H1 (cell line): ENCODE data around the gene RGS8. TPM values are rescaled to one million over a fixed set of nuclear protein-coding genes. Genes with fewer than 3 reads are reported as not detected.

Experiments used
- CTCF ChIA-PET: fragments of 300-600 bp; sonication (Branson Sonifier 250); formaldehyde crosslinking; loops from one replicate; lab custom pipeline; 2021; ENCODE audit not compliant: partially characterized antibody; lab: Charles Lee
- POLR2A ChIA-PET: fragments of 300-600 bp; sonication (Branson Sonifier 250); formaldehyde crosslinking; loops from one replicate; lab custom pipeline; 2021; ENCODE audit warnings: inconsistent platforms; ENCODE audit not compliant: partially characterized antibody; lab: Charles Lee
- DNase-seq, 2 experiments: peaks; one replicate each; pipeline versions ENCODE4 v3.0.0 to v3.0.0-alpha.2; 2010 to 2022; ENCODE audit warnings: low spot score in 2 of 2, low read depth in 1 of 2, mixed read lengths in 1 of 2
- FAIRE-seq: peaks from 2 replicates; lab custom pipeline; 2011; peaks lifted over from hg19 to GRCh38; lab: Jason Lieb, UNC
- H2AFZ ChIP-seq: 2 replicates; pipeline ENCODE4 v1.8.1; 2012; ENCODE audit warnings: low read length, inconsistent platforms
- H2AK5ac ChIP-seq: 2 replicates; pipeline ENCODE4 v1.6.1; 2013; ENCODE audit warnings: low read depth, low read length
- H2BK120ac ChIP-seq: replicated peaks from 2 replicates; pipeline ENCODE3; 2013; ENCODE audit warnings: low read depth, low read length, inconsistent platforms
- H2BK12ac ChIP-seq: 2 replicates; pipeline ENCODE4 v1.6.1; 2013; ENCODE audit warnings: low read depth, low read length
- H2BK15ac ChIP-seq: 2 replicates; pipeline ENCODE4 v1.6.1; 2013; ENCODE audit warnings: low read length
- H2BK20ac ChIP-seq: 2 replicates; pipeline ENCODE4 v1.6.1; 2013; ENCODE audit warnings: low read length
- H2BK5ac ChIP-seq: 2 replicates; pipeline ENCODE4 v1.6.1; 2013; ENCODE audit warnings: low read depth, low read length
- H3K14ac ChIP-seq: 2 replicates; pipeline ENCODE4 v1.6.1; 2013; ENCODE audit warnings: inconsistent platforms; ENCODE audit not compliant: insufficient read length
- H3K18ac ChIP-seq: 2 replicates; pipeline ENCODE4 v1.6.1; 2013; ENCODE audit warnings: low read length; ENCODE audit errors: extremely low read depth
- H3K23ac ChIP-seq: 2 replicates; pipeline ENCODE4 v1.6.1; 2013; ENCODE audit warnings: inconsistent platforms; ENCODE audit not compliant: insufficient read length
- H3K23me2 ChIP-seq: 2 replicates; pipeline ENCODE4 v1.6.1; 2013; ENCODE audit warnings: low read depth, low read length
- H3K27ac ChIP-seq: 2 replicates; pipeline ENCODE4 v1.6.1; 2011; ENCODE audit warnings: low read depth, low read length, inconsistent platforms
- H3K27me3 ChIP-seq, 4 experiments: replicated peaks in 1 of 4; 1 replicate in 1 of 4; 2 replicates in 3 of 4; pipeline versions ENCODE4 v1.6.1 to v1.8.1; 2011 to 2013; ENCODE audit warnings: low read length in 3 of 4, mild to moderate bottlenecking in 3 of 4, inconsistent platforms in 2 of 4, mixed read lengths in 2 of 4, moderate library complexity in 1 of 4; ENCODE audit not compliant: control insufficient read depth in 3 of 4, insufficient read depth in 3 of 4; ENCODE audit errors: extremely low read depth in 1 of 4
- H3K36me3 ChIP-seq, 4 experiments: 2 replicates each; pipeline versions ENCODE4 v1.6.1 to v1.8.1; 2011 to 2013; ENCODE audit warnings: mild to moderate bottlenecking in 4 of 4, low read length in 3 of 4, moderate library complexity in 2 of 4, control low read depth in 1 of 4, inconsistent platforms in 1 of 4; ENCODE audit not compliant: insufficient read depth in 4 of 4, control insufficient read depth in 2 of 4
- H3K4ac ChIP-seq: replicated peaks from 2 replicates; pipeline ENCODE3; 2013; ENCODE audit warnings: low read length, low read depth, mixed read lengths, inconsistent platforms; ENCODE audit not compliant: insufficient read length
- H3K4me1 ChIP-seq, 4 experiments: replicated peaks in 1 of 4; 1 replicate in 1 of 4; 2 replicates in 3 of 4; pipeline versions ENCODE4 v1.6.1 to v1.8.1; 2011 to 2013; ENCODE audit warnings: low read length in 3 of 4, inconsistent platforms in 2 of 4, mixed read lengths in 1 of 4; ENCODE audit not compliant: insufficient read depth in 4 of 4, control insufficient read depth in 3 of 4
- H3K4me2 ChIP-seq, 2 experiments: 2 replicates each; pipeline versions ENCODE4 v1.6.1 to v1.8.1; 2011 to 2013; ENCODE audit warnings: low read depth in 2 of 2, low read length in 2 of 2, control low read depth in 1 of 2, inconsistent platforms in 1 of 2, mild to moderate bottlenecking in 1 of 2; ENCODE audit not compliant: insufficient read depth in 1 of 2
- H3K4me3 ChIP-seq, 4 experiments: fragments of 200-600, 300-600 bp in 1 of 4; sonication (generic), shearing (Covaris generic), sonication (Bioruptor Twin) in 1 of 4; 2 replicates each; pipeline versions ENCODE4 v1.5.1 to v1.8.1; 2011 to 2016; ENCODE audit warnings: low read length in 4 of 4, low read depth in 3 of 4, control low read depth in 2 of 4, inconsistent platforms in 2 of 4, mild to moderate bottlenecking in 2 of 4, mixed read lengths in 1 of 4, moderate library complexity in 1 of 4; ENCODE audit not compliant: insufficient read depth in 2 of 4; ENCODE audit errors: extremely low read depth in 1 of 4
- H3K56ac ChIP-seq: replicated peaks from 2 replicates; pipeline ENCODE3; 2013; ENCODE audit warnings: low read depth, mild to moderate bottlenecking, mixed read lengths, low read length, inconsistent platforms; ENCODE audit not compliant: insufficient read length
- H3K79me1 ChIP-seq: 2 replicates; pipeline ENCODE4 v1.6.1; 2013; ENCODE audit warnings: low read depth, low read length, control low read depth
- H3K79me2 ChIP-seq, 2 experiments: 2 replicates each; pipeline versions ENCODE4 v1.6.1 to v1.8.1; 2012 to 2013; ENCODE audit warnings: low read length in 2 of 2, mild to moderate bottlenecking in 2 of 2, inconsistent platforms in 1 of 2; ENCODE audit not compliant: insufficient read depth in 2 of 2, control insufficient read depth in 1 of 2
- H3K9ac ChIP-seq, 4 experiments: replicated peaks in 1 of 4; 1 replicate in 1 of 4; 2 replicates in 3 of 4; pipeline versions ENCODE4 v1.6.1 to v1.8.1; 2011 to 2013; ENCODE audit warnings: low read depth in 3 of 4, low read length in 3 of 4, control low read depth in 2 of 4, mild to moderate bottlenecking in 2 of 4, moderate library complexity in 2 of 4, inconsistent platforms in 1 of 4; ENCODE audit errors: extremely low read depth in 1 of 4
- H3K9me3 ChIP-seq, 2 experiments: 2 replicates each; pipeline versions ENCODE4 v1.6.1 to v1.8.1; 2012 to 2013; ENCODE audit warnings: mild to moderate bottlenecking in 2 of 2, moderate library complexity in 2 of 2, control low read depth in 1 of 2, inconsistent platforms in 1 of 2, low read depth in 1 of 2, low read length in 1 of 2, mixed read lengths in 1 of 2; ENCODE audit not compliant: insufficient read depth in 2 of 2
- H4K20me1 ChIP-seq, 2 experiments: replicated peaks in 1 of 2; 2 replicates each; pipeline versions ENCODE3 to v1.8.1; 2011 to 2013; ENCODE audit warnings: inconsistent platforms in 2 of 2, low read length in 2 of 2, mild to moderate bottlenecking in 1 of 2; ENCODE audit not compliant: insufficient read depth in 2 of 2, control insufficient read depth in 1 of 2
- H4K5ac ChIP-seq: 2 replicates; pipeline ENCODE4 v1.6.1; 2013; ENCODE audit warnings: low read length, low read depth, mixed read lengths, inconsistent platforms; ENCODE audit not compliant: insufficient read length
- H4K8ac ChIP-seq: 2 replicates; pipeline ENCODE4 v1.8.0; 2013; ENCODE audit warnings: mild to moderate bottlenecking, moderate library complexity, low read length, inconsistent platforms; ENCODE audit not compliant: insufficient read depth; ENCODE audit errors: extremely low read depth
- H4K91ac ChIP-seq: replicated peaks from 2 replicates; pipeline ENCODE3; 2013; ENCODE audit warnings: low read length, mixed read lengths, inconsistent platforms; ENCODE audit not compliant: insufficient read length
- CEBPB ChIP-seq: IDR thresholded peaks from 2 replicates; pipeline ENCODE4 v1.6.1; 2012; ENCODE audit warnings: low read depth, low read length
- RXRA ChIP-seq: IDR thresholded peaks from 2 replicates; pipeline ENCODE4 v1.6.1; 2011; ENCODE audit warnings: low read depth, mild to moderate bottlenecking, low read length, moderate library complexity; ENCODE audit not compliant: insufficient read depth
- WGBS, 2 experiments: shearing (Covaris generic) in 1 of 2; methylation state at CpG; one replicate each; pipeline versions ENCODE4 v1.1.6 to v1.1.7; 2013 to 2015; ENCODE audit warnings: low lambda C conversion rate in 2 of 2, mixed read lengths in 2 of 2, inconsistent platforms in 1 of 2, low coverage in 1 of 2, missing lambda C conversion rate in 1 of 2; ENCODE audit not compliant: insufficient replicate concordance in 2 of 2, insufficient coverage in 1 of 2, insufficient read length in 1 of 2; ENCODE audit errors: extremely low coverage in 1 of 2, missing lambda C conversion rate in 1 of 2; 5-methylcytosine and 5-hydroxymethylcytosine counted together
- polyA plus RNA-seq, 7 experiments: library from polyadenylated mRNA; depleted of rRNA in 3 of 7; stranded (reverse) in 5 of 7; unstranded in 2 of 7; fragments of >200 nt in 5 of 7; fragments of 200-250 nt in 2 of 7; gene quantifications; 1 replicate in 5 of 7; 2 replicates in 1 of 7; 4 replicates in 1 of 7; pipeline versions ENCODE4 v1.2.1 to v1.2.3, GENCODE V29; 2011 to 2013; ENCODE audit warnings: missing spikeins in 2 of 7, mixed read lengths in 2 of 7
- total RNA-seq: library from RNA; stranded (reverse); fragmentation: NEBNext Ultra II Directional; extraction: Animal tissue kit (Norgen Biotek cat#: 25700); gene quantifications from 2 replicates; pipeline ENCODE4 v1.2.1, GENCODE V29; 2021

Gene RGS8
- total and polyA plus RNA-seq, 2 of the 8 experiments (the other 6 are each of a cell fraction or from before 2014, with no cell fraction given), result 0.13 to 0.23 TPM

DNA sequence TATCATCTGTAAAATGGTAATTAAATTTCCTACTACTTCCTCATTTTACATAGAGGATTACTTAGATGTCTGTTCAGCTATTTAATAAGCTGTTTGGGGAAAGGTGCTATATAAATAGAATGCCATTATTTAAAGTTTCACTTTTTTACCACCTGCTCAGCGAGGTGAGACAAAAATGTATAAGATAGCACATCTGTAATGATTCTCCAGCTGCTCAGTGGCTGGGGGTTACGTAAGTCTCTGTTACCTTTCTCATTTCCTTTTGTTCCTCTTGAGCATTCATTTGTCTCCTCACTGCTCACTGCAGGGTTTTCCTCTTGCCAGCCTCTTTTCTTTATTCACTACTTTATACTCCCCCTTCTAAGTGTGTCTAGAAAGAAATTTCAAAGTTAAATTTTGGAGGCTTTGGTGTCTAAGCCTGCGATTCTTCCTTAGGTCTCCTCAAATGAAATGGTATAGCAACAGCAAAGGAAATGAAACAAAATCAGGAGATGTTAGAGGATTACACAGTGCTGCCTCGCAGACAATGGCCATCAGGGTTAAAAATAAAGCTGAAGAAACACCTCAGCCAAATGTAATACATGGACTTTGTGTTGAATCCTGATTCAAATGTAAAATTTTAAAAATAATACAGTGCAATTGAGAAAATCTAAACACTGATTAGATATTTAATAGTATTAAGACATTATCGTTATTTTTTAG lies 6.8 kb downstream of the RGS8 start:
- no peaks in the 10 kb centered on the region for H4K20me1 ChIP-seq
- no peak overlapping the region for H2BK20ac ChIP-seq
- H3K36me3 ChIP-seq, result no peaks in the 10 kb centered on the region
- H3K4me2 ChIP-seq, result no peak overlapping the region
- POLR2A ChIA-PET, result interaction anchor here (0.7 to 1.5 kb wide), 2 partner anchors 12 to 61 kb away, joined by 3 to 5 read pairs; no protein-coding TSS in a partner anchor
- no peak overlapping the region for H2BK12ac ChIP-seq
- H3K9me3 ChIP-seq, result no peaks in the 10 kb centered on the region
- no peak overlapping the region for H3K14ac ChIP-seq
- H2AFZ ChIP-seq, result no peak overlapping the region
- no peaks in the 10 kb centered on the region for H3K23me2 ChIP-seq
- no peak overlapping the region for H3K18ac ChIP-seq
- H3K27me3 ChIP-seq, result 0 out of 7 replicates have a peak, but pooled peaks cover 0 to 1% (median 0%) of the 10 kb centered on the region in 4 experiments
- no peak for FAIRE-seq
- no peaks in the 10 kb centered on the region for H3K79me2 ChIP-seq
- no peak overlapping the region for H2BK5ac ChIP-seq
- no peak for TF ChIP-seq RXRA
- TF ChIP-seq CEBPB, result 0 out of 2 replicates have a peak, but pooled peaks have one; percentile 42
- no peak overlapping the region for H3K23ac ChIP-seq
- no peak overlapping the region for H4K5ac ChIP-seq
- no peak overlapping the region for H3K4ac ChIP-seq
- H3K79me1 ChIP-seq, result no peaks in the 10 kb centered on the region
- CTCF ChIA-PET, result interaction anchor here (0.9 to 2.8 kb wide), 9 partner anchors 17 to 107 kb away, joined by 3 to 9 read pairs (median 6); no protein-coding TSS in a partner anchor
- WGBS, 2 experiments, result 86% methylated on average over 5 of the region's 5 CpGs; no CpG with 5 or more reads in 1 of the 2 experiments
- H2AK5ac ChIP-seq, result no peak overlapping the region
- no peak overlapping the region for H3K4me3 ChIP-seq
- DNase-seq, result no peak
- no peak overlapping the region for H3K9ac ChIP-seq
- H3K56ac ChIP-seq, result no peak overlapping the region
- H4K8ac ChIP-seq, result no peak overlapping the region
- peaks cover 0 to 4% (median 3%) of the 10 kb centered on the region in 4 experiments; a peak in 3 of 7 replicates for H3K4me1 ChIP-seq
- H2BK15ac ChIP-seq, result no peak overlapping the region
- H3K27ac ChIP-seq, result no peak overlapping the region
- no peak overlapping the region for H2BK120ac ChIP-seq
- H4K91ac ChIP-seq, result no peak overlapping the region
